Coronary artery (tissue), 2 donors: ENCODE data around the gene GALNT3.

Source experiments
- DNase-seq: peaks from one replicate; pipeline ENCODE4 v3.0.0-alpha.2; 2017; ENCODE audit warnings: low spot score
- H3K27ac ChIP-seq, 2 donors: fragments of 200-600 bp; sonication (generic); one replicate each; pipeline ENCODE4 v1.5.1; 2016 to 2019
- H3K4me3 ChIP-seq: fragments of 200-600 bp; sonication (generic); 2 replicates; pipeline ENCODE4 v1.5.1; 2016; ENCODE audit warnings: mild to moderate bottlenecking, moderate library complexity
- CTCF ChIP-seq: fragments of 200-600 bp; sonication (generic); IDR thresholded peaks from one replicate; pipeline ENCODE4 v1.5.1; 2019; ENCODE audit warnings: antibody characterized with exemption

The GALNT3 gene

GRCh38 chr2:165791421-165792103 is 2.5 kb downstream of the GALNT3 start:
- H3K4me3 ChIP-seq, result no peak overlapping the region
- no peak overlapping the region for H3K27ac ChIP-seq
- no peak for TF ChIP-seq CTCF
- no peak for DNase-seq

GRCh38 chr2:165790466-165790865 is 3.6 kb downstream of the GALNT3 start:
- H3K27ac ChIP-seq, result no peak overlapping the region
- TF ChIP-seq CTCF, result no peak
- H3K4me3 ChIP-seq, result no peak overlapping the region
- no peak for DNase-seq

GRCh38 chr2:165787334-165787733 is 6.7 kb downstream of the GALNT3 start:
- TF ChIP-seq CTCF, result no peak
- no peak overlapping the region for H3K27ac ChIP-seq

GRCh38 chr2:165779706-165780105 is 14.3 kb downstream of the GALNT3 start:
- Histone ChIP-seq H3K4me3 (no peak overlapping the region), H3K27ac (no peak overlapping the region)
- no peak for DNase-seq
- no peak for TF ChIP-seq CTCF

More at GRCh38 chr2:165787334-165787733, 6.7 kb downstream of the GALNT3 start:
- DNase-seq, result no peak
- no peak overlapping the region for H3K4me3 ChIP-seq

GRCh38 chr2:165778653-165779451 is 15.2 kb downstream of the GALNT3 start:
- Histone ChIP-seq H3K4me3 (no peak overlapping the region), H3K27ac (no peak overlapping the region)
- no peak for TF ChIP-seq CTCF
- DNase-seq, result no peak

- DNase-seq, result no peak
- no peak overlapping the region for H3K4me3 ChIP-seq
- H3K27ac ChIP-seq, result no peak overlapping the region
- no peak for TF ChIP-seq CTCF
These were observed 15.9 kb downstream of the GALNT3 start for GRCh38 chr2:165778187-165778556.
